HL-60 (cell line): ENCODE measurements around the gene AOPEP.

ENCODE experiments used
- CTCF ChIP-seq: IDR thresholded peaks from one replicate; pipeline ENCODE4 v1.5.1; 2011; ENCODE audit warnings: low read length, control low read depth, inconsistent platforms; ENCODE audit not compliant: insufficient read depth
- POLR2AphosphoS5 ChIP-seq: IDR thresholded peaks from 2 replicates; pipeline ENCODE4 v1.6.1; 2012; ENCODE audit warnings: low read depth
- TF ChIP-seq, protein P1 (sequence below): IDR thresholded peaks from 2 replicates; pipeline ENCODE4 v1.6.1; 2012; ENCODE audit warnings: low read depth; ENCODE audit not compliant: insufficient replicate concordance

DNA sequence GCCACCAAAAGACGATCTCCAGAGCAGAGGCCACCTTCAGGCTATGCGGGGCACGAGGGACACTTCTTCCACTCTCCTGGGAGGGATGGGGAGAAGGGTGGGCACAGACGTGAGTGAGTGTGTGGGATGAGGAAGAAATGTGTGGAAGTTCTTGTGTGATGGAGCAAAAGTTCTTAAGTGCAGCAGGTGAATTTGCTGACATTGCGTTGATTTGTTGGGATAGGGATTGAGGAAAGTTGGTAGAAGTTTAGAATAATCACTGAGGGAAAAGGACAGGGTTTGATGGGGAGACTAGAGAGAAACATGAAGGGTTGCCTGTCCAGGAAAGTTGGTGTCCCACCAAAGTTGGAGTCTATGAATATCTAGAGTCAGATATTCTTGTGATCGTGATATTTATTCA lies 2.2 kb downstream of the AOPEP start:
- TF ChIP-seq CTCF: no peak
- TF ChIP-seq POLR2AphosphoS5: no peak
- TF ChIP-seq, protein P1, sequence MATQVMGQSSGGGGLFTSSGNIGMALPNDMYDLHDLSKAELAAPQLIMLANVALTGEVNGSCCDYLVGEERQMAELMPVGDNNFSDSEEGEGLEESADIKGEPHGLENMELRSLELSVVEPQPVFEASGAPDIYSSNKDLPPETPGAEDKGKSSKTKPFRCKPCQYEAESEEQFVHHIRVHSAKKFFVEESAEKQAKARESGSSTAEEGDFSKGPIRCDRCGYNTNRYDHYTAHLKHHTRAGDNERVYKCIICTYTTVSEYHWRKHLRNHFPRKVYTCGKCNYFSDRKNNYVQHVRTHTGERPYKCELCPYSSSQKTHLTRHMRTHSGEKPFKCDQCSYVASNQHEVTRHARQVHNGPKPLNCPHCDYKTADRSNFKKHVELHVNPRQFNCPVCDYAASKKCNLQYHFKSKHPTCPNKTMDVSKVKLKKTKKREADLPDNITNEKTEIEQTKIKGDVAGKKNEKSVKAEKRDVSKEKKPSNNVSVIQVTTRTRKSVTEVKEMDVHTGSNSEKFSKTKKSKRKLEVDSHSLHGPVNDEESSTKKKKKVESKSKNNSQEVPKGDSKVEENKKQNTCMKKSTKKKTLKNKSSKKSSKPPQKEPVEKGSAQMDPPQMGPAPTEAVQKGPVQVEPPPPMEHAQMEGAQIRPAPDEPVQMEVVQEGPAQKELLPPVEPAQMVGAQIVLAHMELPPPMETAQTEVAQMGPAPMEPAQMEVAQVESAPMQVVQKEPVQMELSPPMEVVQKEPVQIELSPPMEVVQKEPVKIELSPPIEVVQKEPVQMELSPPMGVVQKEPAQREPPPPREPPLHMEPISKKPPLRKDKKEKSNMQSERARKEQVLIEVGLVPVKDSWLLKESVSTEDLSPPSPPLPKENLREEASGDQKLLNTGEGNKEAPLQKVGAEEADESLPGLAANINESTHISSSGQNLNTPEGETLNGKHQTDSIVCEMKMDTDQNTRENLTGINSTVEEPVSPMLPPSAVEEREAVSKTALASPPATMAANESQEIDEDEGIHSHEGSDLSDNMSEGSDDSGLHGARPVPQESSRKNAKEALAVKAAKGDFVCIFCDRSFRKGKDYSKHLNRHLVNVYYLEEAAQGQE: no peak
